Upper lobe of right lung (tissue), 1 donor: ENCODE data around the gene CHERP. TPM values are rescaled to one million over a fixed set of nuclear protein-coding genes. Genes with fewer than 3 reads are reported as not detected.

Experiments used
- ATAC-seq: fragments of 200-7000 bp; cut with Tn5 transposase; one replicate; pipeline ENCODE4 v1.9.1; 2020; ENCODE audit warnings: mild to moderate bottlenecking, moderate library complexity
- DNase-seq: peaks from one replicate; pipeline ENCODE4 v3.0.0-alpha.2; 2020
- H3K27ac ChIP-seq: fragments of 200-600 bp; one replicate; pipeline ENCODE4 v1.8.0; 2022
- H3K27me3 ChIP-seq: fragments of 200-600 bp; one replicate; pipeline ENCODE4 v1.8.0; 2022; ENCODE audit warnings: mild to moderate bottlenecking
- H3K36me3 ChIP-seq: fragments of 200-600 bp; one replicate; pipeline ENCODE4 v1.8.0; 2022
- H3K4me1 ChIP-seq: fragments of 200-600 bp; one replicate; pipeline ENCODE4 v1.8.0; 2022
- H3K4me3 ChIP-seq: fragments of 200-600 bp; one replicate; pipeline ENCODE4 v1.8.0; 2022; ENCODE audit warnings: mild to moderate bottlenecking
- H3K9me3 ChIP-seq: fragments of 200-600 bp; one replicate; pipeline ENCODE4 v1.8.0; 2022
- CTCF ChIP-seq: fragments of 200-600 bp; IDR thresholded peaks from one replicate; pipeline ENCODE4 v1.8.0; 2022; ENCODE audit warnings: antibody characterized with exemption
- intact Hi-C: fragments of 100-400 bp; cut with DNase I; formaldehyde crosslinking; loops from one replicate; pipeline ENCODE4 v1.11.0; 2022
- total RNA-seq: library from RNA; stranded (reverse); fragmentation: NEBNext Ultra II Directional; extraction: Animal tissue kit (Norgen Biotek cat#: 25700); gene quantifications from one replicate; pipeline ENCODE4 v1.2.1, GENCODE V29; 2021
- donor health status: DM: no; HTN: yes; CAD: no; lungs with severe emphysema.

The CHERP gene
- total RNA-seq, 1 donor from 2014 or later: 41.9 TPM

DNA sequence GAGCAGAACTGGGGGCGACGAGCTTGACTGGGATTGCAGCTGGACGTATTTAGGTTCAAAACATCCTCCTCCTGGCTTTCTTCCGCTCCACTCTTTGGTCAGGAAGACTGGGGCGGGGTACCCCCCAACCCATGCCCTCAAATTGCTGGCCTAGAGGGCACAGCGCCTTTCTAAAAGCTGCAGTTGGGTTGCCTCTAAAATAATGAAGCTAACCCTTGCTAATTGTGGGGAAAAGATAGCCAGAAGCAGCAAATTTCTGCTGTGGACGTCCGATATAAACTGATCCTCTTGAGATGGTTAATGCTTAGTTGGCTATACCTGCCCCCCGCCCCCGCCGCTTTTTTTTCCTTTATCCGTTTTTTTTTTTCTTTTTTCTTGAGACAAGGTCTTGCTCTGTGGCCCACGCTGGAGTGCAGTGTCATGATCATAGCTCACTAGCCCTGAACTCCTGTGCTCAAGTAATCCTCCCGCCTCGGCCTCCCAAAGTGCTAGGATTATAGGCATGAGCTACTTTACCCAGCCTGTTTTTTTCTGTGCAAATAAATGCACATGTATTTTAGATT, 754 bp upstream of the CHERP start:
- no peaks in the 10 kb centered on the region for H3K27me3 ChIP-seq
- no peak for TF ChIP-seq CTCF
- H3K4me3 ChIP-seq: peak overlapping the region; percentile 90
- ATAC-seq (no peak), DNase-seq (no peak)
- H3K9me3 ChIP-seq: no peaks in the 10 kb centered on the region
- peaks cover 8% of the 10 kb centered on the region for H3K36me3 ChIP-seq
- intact Hi-C loops: no loop called here
- peak overlapping the region; percentile 90 for H3K27ac ChIP-seq
- peaks cover 31% of the 10 kb centered on the region for H3K4me1 ChIP-seq

DNA sequence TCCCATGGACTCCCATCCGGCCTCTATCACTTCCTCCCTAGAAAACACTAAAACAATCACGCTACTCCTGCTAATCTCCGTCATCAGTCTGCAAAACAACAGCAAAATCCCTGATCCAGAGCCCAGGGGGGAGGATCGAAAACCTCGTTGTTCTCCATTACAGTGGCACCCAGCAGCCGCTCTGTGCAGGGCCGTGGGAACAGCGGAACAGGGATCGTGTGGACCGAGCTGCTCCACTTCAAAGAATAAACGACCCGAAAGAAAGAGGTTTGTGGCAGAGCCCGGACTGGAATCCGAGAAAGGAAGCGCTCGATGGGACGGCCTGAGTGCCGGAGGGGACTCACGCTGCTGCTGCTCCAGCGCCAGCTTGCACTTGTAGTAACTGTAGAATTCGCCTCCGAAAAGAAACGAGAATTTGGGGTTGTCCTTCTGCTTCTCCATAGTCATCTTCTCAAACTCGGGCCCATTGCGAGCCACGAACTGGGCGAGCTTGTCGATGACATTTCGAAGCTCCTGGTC, 652 bp downstream of the CHERP start:
- TF ChIP-seq CTCF: no peak
- H3K4me1 ChIP-seq: peaks cover 31% of the 10 kb centered on the region
- DNase-seq (no peak), ATAC-seq (no peak)
- H3K27me3 ChIP-seq: no peaks in the 10 kb centered on the region
- intact Hi-C loops: no loop called here
- peak overlapping the region; percentile 90 for H3K4me3 ChIP-seq
- H3K27ac ChIP-seq: peak overlapping the region; percentile 90
- H3K9me3 ChIP-seq: no peaks in the 10 kb centered on the region
- H3K36me3 ChIP-seq: peaks cover 21% of the 10 kb centered on the region

- Histone ChIP-seq H3K4me3 (peak overlapping the region; percentile 90), H3K4me1 (peaks cover 31% of the 10 kb centered on the region), H3K27ac (no peak overlapping the region), H3K27me3 (no peaks in the 10 kb centered on the region), H3K36me3 (peaks cover 26% of the 10 kb centered on the region), H3K9me3 (no peaks in the 10 kb centered on the region)
- no peak for TF ChIP-seq CTCF
- DNase-seq (no peak), ATAC-seq (no peak)
- intact Hi-C loops: no loop called here
Observed at GRCh38 chr19:16540948-16541347, 1.3 kb downstream of the CHERP start.

GRCh38 chr19:16537111-16537510, 5.1 kb downstream of the CHERP start:
- Histone ChIP-seq H3K9me3 (no peaks in the 10 kb centered on the region), H3K27ac (no peak overlapping the region), H3K27me3 (no peaks in the 10 kb centered on the region), H3K36me3 (peaks cover 65% of the 10 kb centered on the region), H3K4me1 (peaks cover 18% of the 10 kb centered on the region), H3K4me3 (no peak overlapping the region)
- DNase-seq: no peak
- ATAC-seq: no peak
- TF ChIP-seq CTCF: no peak
- intact Hi-C loops: no loop called here

- DNase-seq: no peak
- H3K4me1 ChIP-seq: peaks cover 13% of the 10 kb centered on the region
- H3K36me3 ChIP-seq: peaks cover 74% of the 10 kb centered on the region
- H3K27ac ChIP-seq: no peak overlapping the region
- H3K4me3 ChIP-seq: no peak overlapping the region
- H3K27me3 ChIP-seq: no peaks in the 10 kb centered on the region
- no peak for ATAC-seq
- no peak for TF ChIP-seq CTCF
- no peaks in the 10 kb centered on the region for H3K9me3 ChIP-seq
- intact Hi-C loops: no loop called here
Observed at GRCh38 chr19:16536130-16536529, 6.1 kb downstream of the CHERP start.

GRCh38 chr19:16535381-16535780, 6.9 kb downstream of the CHERP start:
- Histone ChIP-seq H3K27me3 (no peaks in the 10 kb centered on the region), H3K4me1 (peaks cover 5% of the 10 kb centered on the region), H3K9me3 (no peaks in the 10 kb centered on the region), H3K27ac (no peak overlapping the region), H3K36me3 (peaks cover 82% of the 10 kb centered on the region), H3K4me3 (no peak overlapping the region)
- TF ChIP-seq CTCF: no peak
- intact Hi-C loops: no loop called here
- ATAC-seq (no peak), DNase-seq (no peak)
